Stimulated activated CD4-positive, alpha-beta T cell treated with anti-CD3 and anti-CD28 coated beads, Interleukin-15, amount 100 ng/mL, for 48 hours (primary cell): Measurements from ENCODE around the gene SLC7A5.
"Not testable (repeated sequence)": the region's sequence is repeated elsewhere in the genome, so short reads cannot be mapped to it uniquely, and the experiment has no call there.

ENCODE experiments used
- DNase-seq, 2 donors: peaks; one replicate each; pipeline ENCODE4 v3.0.0-alpha.2; 2020; ENCODE audit warnings: low read depth in 2 of 2

SLC7A5 gene

DNA sequence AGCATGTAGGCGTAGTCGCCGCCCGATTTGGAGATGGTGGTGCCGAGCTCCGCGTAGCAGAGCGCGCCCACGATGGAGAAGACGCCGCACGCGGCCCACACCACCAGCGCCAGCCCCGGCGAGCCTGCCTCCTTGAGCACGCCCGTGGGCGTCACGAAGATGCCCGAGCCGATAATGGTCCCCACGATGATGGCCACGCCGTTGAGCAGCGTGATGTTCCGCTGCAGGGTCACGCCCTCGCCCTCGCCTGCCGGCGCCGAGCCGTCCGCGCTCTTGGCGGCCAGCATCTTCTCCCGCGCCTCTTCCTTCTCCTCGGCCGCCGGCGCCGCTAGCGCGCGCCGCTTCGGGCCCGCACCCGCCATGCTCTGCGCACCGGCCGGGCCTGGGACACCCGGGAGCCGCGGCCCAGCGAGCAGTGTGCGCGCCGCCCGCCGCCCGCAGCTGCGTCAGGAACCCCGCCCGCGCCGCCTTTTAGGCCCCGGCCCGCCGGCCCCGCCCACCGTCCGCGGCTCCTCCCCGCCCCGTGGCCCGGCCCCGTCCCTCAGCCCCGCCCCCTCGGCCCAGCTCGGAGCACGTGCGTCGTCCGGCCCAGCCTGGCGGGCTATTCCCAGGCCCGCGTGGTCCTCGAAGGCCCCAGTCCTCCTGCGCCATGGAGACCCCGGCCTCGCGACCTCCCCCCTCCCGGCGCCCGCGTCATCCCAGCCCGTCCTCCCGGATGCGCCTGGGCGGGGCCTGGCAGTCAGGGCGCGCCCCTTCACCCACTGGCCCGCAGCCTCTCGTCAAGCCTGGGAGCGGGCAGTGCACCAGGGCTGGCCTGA lies at the start of gene SLC7A5:
Gene SLC7A5, minus strand, starts transcription at position 447 of the 818 bp plus-strand sequence. Its CDS starts 85 bp downstream, at position 362.
- peak; percentile 83 to 86 for DNase-seq

- no peak for DNase-seq
These were observed 49.0 kb upstream of the SLC7A5 start for GRCh38 chr16:87918338-87918737.

- no peak for DNase-seq
These were observed 48.2 kb upstream of the SLC7A5 start for GRCh38 chr16:87917503-87917902.

GRCh38 chr16:87914812-87915211 lies 45.5 kb upstream of the SLC7A5 start:
- no peak for DNase-seq

DNA sequence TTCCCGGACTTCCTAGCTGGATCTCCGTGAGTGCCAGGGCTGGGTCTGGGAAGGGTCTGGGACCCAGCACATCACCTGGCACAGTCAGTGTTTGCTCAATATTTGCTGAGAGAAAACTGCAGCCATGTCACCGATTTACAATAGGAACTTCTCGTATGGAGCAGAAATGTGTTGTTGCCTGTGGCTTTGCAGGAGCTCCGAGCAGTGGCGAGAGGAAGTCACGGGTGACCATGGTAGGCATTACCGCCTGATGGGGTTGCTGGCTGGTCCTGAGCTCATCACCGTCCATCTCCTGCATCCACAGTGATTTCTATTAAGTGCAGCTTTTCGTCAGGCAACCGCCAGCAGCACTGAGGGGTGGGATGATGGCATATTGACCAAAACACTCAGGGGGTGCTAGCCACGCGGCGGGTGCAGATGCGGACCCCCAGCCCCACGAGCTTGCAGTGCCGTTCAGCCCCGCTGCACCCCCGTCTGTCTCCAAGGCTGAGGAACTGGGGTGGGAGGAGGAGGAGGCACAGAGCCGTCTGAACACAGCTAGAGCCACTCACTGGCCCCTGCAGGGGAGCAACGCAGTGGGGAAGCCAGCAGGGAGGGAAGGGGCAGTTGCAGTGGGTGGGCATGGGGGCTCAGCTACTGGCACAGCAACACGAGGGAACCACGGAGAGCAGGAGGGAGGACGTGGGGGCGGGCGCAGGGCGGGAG lies 44.9 kb upstream of the SLC7A5 start:
- DNase-seq: not testable (repeated sequence)

GRCh38 chr16:87912691-87913090 lies 43.4 kb upstream of the SLC7A5 start:
- DNase-seq: not testable (repeated sequence)

DNA sequence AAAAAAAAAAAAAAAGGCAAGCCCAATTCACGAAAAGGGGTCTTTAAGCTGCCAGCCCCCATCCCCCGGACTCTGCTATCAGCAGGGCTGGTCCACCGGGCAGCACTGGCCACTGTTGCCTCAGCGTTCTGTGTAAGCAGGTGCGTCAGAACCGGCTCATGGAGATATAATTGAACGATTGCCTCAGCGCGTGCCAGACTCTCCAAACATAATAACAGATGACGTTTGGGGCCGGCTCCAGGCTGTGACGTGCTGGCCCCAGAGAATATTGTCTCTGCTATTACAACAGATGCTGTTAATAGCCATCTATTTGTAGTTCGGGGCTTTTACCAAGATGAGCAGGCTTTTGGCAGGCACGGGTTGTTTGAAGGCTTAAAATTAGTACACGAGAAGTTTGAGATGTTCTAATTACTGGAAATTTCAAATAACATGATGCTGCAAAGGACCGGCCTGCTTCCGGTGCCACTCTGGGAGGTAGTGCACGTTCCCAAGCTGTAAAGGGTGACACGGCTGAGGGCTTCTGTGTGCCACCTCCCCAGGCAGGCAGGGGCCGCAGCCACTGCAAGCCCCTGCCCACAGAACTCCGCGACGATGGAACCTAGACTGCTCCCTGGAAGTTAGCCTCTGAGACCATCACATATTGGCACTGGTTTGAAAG lies 41.9 kb upstream of the SLC7A5 start:
- DNase-seq: not testable (repeated sequence)

GRCh38 chr16:87909203-87909935 lies 40.1 kb upstream of the SLC7A5 start:
- DNase-seq: peak; percentile 80 to 84

DNA sequence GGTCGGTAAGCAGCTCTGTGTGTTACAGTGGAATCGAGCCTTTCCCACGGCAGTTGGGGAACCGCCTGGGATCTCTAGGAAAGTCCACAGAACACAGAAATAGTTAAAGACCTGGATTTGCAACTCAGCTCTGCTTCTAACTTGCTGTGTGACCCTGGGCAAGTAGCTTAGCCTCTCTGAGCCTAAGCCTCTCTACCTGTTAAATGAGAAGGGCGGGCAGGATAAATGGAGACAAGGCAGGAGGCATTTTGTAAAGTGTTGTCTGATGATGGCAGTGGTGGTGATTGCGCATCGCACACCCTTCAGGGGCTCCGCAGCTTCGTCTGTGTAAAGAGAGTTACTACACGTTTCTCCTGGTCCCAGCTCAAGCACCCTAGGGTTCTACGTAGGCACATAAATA lies 38.8 kb upstream of the SLC7A5 start:
- DNase-seq: not testable (repeated sequence)

- DNase-seq: not testable (repeated sequence)
These were observed 36.2 kb upstream of the SLC7A5 start for GRCh38 chr16:87905521-87905920.

DNA sequence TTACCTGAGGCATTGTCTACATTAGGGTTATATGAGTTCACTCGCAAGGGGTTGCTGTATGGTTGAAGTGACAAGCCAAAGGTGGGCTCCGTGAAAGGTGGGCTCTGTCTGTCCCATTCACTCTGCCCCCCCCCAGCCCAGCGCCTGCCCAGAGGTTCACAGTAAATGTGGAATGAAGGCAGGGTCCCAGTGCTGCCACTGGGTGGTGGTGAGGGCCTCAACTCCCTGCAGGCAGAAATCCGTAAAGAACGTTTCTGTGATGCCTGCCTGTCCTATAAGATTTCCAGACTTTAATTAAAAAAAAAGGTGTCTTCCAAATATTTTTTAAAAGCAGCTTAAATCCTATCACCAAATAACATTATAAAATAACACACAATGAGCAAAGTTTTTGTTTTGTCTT lies 35.7 kb upstream of the SLC7A5 start:
- DNase-seq: not testable (repeated sequence)

GRCh38 chr16:87900489-87900888 lies 31.2 kb upstream of the SLC7A5 start:
- not testable (repeated sequence) for DNase-seq

GRCh38 chr16:87897521-87898505 lies 28.5 kb upstream of the SLC7A5 start:
- DNase-seq: peak; percentile 45 to 52

DNA sequence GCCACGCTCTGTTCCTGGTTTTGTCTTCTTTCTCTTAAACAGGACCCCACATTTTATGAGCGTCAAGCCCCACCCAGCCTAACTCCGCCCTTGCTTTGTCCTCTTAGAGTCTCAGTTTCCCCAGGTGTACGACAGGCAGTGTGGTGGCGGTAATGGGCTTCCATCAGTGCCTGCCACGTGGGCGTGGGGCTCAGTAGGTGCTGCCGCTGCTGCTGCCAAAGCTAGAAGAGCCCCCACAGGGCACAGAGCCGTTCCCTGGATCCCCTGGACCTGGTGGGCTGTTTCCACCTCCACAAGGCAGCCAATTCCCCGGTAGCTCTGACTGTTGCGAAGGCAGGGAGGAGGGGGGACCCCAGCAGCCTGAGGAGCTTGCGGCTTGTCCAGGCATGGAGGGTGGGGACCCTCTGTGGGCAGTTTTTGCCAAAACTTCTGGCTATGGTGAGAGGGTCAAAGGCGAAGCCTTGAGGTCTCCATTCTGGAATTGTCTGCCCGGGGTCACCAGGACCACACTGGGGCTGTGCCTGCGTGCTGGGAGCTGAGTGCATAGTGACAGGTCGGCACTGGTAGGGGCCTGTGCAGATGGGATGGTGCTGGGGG lies 27.7 kb upstream of the SLC7A5 start:
- DNase-seq: not testable (repeated sequence)

DNA sequence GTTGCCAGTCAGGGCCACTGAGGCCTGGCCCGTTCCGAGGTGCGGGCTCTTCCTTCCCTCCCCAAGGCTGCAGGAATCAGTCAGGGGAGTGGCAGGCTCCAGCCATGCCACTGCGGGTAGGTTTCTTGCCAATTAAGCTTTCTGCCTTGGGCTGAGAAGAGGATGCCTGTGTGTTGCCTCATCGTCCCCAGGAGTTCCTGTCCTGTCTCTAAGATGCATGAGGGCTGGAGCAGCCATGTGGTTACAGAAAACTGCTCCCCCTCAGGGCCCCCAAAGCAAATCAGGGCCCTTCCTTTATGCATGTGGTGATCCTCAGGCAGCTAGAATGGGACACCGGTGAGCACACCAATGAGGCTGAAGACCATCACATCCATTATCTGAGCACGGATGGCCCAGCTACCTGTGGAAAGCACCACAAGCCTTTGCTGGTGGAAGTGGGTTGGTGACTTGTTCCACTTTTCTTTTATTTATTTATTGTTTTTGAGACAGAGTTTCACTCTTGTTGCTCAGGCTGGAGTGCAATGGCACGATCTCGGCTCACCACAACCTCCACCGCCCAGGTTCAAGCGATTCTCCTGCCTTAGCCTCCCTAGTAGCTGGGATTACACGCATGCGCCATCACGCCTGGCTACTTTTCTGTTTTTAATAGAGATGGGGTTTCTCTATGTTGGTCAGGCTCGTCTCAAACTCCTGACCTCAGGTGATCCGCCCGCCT lies 27.0 kb upstream of the SLC7A5 start:
- peak in 1 of 2 donors; percentile 9 for DNase-seq

GRCh38 chr16:87895641-87896141 lies 26.4 kb upstream of the SLC7A5 start:
- DNase-seq: peak; percentile 79 to 90

DNA sequence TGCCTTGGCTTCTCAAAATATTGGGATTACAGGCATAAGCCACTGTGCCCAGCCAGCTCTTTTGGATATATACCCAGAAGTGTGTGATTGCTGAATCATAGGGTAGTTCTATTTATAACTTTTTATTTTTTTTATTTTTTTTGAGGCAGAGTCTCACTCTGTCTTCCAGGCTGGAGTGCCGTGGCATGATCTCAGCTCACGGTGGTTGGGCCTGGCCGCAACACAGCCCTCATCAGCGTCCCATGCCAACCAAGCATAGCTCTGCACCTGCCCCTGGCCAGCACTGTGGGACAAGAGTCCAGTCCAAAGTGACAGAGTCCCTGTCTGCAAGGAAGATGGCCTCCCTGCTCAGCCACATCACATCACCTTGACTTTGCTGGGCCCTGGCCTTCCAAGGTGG lies 24.7 kb upstream of the SLC7A5 start:
- DNase-seq: not testable (repeated sequence)

DNA sequence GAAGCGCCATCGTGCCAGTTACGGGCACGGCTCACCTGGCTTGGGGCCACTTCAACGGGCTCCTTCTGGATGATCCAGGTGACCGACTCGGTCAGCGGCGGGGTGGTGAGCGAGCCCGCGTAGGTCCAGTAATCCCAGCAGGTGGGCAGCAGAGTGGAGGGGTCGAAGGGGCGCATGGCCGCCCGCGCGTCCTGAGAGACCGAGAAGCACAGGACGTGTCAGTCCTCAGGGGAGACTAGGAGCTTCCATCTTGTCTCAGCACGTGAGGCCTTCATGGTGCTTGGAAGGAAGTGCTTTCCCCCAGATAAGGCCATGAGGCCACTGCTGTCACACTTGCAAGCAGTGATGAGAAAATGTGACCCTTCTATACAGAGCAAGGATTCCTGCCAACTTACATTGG lies 22.5 kb upstream of the SLC7A5 start:
- DNase-seq: no peak

DNA sequence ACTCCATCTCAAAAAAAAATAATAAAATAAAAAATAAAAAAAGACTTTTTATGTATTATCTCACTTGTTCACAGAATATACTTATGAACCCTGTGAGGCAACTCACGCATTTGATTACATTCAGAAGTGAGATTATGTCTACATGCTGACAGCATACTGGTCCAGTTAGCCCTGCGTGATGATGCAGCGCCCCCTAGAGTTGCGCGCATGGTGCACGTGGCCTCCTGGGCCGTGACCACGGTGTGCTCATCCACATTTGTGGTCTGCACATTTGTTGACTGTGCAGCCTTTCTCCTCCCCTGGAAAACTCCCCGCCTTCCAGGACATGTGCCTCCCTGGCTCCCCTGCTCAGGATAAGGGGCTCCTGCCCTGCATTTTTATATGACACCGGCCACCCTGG lies 20.5 kb upstream of the SLC7A5 start:
- not testable (repeated sequence) for DNase-seq
